ENCODE results near the gene SRBD1.

Gene SRBD1

DNA sequence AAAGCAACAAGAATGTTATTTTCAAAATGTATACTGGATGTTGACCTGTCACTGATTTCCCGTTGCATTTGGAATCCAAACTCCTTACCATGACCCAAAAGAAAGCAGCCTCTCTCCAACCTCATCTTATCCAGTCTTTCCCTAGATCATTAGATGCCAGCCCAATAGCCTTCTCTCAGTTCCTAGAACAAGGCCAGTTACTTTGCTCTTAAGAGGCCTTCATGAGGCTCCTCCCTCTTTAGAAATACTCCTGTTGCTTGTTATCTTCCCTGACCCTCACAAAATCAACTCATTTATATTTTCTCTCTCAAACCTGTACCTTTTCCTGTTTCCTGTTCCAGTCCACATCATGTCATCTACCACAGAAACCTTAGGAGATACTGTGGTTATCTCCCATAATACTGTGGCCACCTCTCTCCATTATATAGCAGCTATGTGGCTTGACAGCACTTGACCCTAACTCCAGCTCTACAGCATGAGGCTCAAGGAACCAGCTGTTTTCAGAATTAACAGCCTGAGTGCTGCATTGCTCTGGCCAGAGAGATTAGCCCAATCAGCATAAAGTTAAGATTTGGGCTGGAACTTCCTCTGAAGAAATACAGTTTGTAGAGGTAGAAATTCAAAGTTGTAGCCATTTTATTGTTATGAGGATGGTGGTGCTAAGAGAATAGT lies 22.8 kb downstream of the SRBD1 start:
- in situ Hi-C loops (cut with HindIII; ENCODE audit: low sequenced_read_pairs), result no loop called here
- no peak overlapping the region for H3K4me3 ChIP-seq (ENCODE audit: low read depth, low read length)
- no peak for DNase-seq (ENCODE audit: low read depth, low spot score)
- TF ChIP-seq, protein P1, sequence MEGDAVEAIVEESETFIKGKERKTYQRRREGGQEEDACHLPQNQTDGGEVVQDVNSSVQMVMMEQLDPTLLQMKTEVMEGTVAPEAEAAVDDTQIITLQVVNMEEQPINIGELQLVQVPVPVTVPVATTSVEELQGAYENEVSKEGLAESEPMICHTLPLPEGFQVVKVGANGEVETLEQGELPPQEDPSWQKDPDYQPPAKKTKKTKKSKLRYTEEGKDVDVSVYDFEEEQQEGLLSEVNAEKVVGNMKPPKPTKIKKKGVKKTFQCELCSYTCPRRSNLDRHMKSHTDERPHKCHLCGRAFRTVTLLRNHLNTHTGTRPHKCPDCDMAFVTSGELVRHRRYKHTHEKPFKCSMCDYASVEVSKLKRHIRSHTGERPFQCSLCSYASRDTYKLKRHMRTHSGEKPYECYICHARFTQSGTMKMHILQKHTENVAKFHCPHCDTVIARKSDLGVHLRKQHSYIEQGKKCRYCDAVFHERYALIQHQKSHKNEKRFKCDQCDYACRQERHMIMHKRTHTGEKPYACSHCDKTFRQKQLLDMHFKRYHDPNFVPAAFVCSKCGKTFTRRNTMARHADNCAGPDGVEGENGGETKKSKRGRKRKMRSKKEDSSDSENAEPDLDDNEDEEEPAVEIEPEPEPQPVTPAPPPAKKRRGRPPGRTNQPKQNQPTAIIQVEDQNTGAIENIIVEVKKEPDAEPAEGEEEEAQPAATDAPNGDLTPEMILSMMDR (IDR thresholded peaks at IDR 0.05; ENCODE audit: low read depth, low read length), result no peak

DNA sequence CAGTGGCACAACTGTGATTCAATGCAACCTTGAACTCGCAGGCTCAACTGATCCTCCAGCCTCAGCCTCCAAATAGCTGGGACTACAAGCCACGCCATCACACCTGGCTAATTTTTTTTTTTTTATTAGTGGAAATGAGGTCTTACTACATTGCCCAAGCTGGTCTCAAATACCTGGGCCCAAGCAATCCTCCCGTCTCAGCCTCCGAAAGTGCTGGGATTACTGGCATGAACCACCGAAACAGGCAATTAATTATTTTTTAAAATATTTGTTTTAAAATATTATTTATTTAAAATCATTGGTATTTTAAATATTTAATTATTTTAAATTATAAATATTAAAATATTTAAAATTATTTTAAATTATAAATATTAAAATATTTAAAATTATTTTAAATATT lies 24.5 kb downstream of the SRBD1 start:
- in situ Hi-C loops (cut with HindIII; ENCODE audit: low sequenced_read_pairs), result no loop called here
- no peak overlapping the region for H3K4me3 ChIP-seq (ENCODE audit: low read depth, low read length)
- DNase-seq (ENCODE audit: low read depth, low spot score), result no peak
- TF ChIP-seq, protein P1 (IDR thresholded peaks at IDR 0.05; ENCODE audit: low read depth, low read length), result no peak

DNA sequence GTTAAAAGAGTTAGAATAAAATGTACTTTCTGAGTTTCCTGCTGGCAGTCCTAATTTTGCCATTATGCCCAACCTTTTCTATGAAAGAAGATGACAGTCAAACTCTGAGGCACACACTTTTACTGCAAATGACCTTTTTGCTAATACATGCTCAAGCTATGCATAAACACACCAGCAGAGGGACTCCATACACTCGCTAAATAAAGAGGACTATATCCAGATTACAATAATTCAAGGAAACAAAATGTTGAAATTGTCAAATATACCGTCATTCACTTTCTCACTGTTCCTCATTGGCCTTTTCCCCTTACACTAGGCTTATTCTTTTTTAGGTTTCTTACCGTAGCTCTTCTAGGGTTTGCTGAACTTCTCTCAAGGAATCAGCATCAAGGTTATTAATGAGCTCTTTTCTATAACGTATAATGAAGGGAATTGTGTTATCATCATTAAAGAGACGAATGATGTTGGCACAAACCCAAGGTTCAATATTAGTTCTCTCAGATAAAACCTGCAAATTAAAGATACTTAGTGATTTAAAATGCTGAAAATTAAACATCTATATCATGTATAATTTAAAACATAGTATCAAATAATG lies 25.7 kb downstream of the SRBD1 start:
- in situ Hi-C loops (cut with HindIII; ENCODE audit: low sequenced_read_pairs), result no loop called here

DNA sequence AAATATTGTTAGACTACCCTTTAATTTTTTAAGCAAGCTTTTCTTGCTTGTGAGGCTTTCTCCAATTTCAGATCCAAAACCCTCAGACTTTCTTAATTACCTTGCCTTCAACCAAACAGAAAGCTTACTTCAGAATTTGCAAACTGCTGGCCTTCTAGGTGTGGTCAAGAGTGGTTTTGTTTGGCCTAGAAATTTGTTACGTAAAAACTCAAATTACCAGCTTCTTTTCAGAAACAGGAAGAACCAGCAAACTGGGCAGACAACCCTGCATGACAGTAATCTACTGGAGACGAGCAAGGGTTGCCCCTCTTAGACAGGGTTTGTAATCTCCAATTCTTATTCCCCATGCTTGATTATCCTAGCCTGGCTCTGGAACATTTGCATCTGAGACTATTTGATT lies 27.1 kb downstream of the SRBD1 start:
- in situ Hi-C loops (cut with HindIII; ENCODE audit: low sequenced_read_pairs), result no loop called here
- no peak for DNase-seq (ENCODE audit: low read depth, low spot score)
- H3K4me3 ChIP-seq (ENCODE audit: low read depth, low read length), result no peak overlapping the region
- TF ChIP-seq, protein P1 (IDR thresholded peaks at IDR 0.05; ENCODE audit: low read depth, low read length), result no peak

More for the DNA sequence above, 25.7 kb downstream of the SRBD1 start:
- TF ChIP-seq, protein P1 (IDR thresholded peaks at IDR 0.05; ENCODE audit: low read depth, low read length), result peak; percentile 84
- peak; percentile 60 for DNase-seq (ENCODE audit: low read depth, low spot score)
- no peak overlapping the region for H3K4me3 ChIP-seq (ENCODE audit: low read depth, low read length)

DNA sequence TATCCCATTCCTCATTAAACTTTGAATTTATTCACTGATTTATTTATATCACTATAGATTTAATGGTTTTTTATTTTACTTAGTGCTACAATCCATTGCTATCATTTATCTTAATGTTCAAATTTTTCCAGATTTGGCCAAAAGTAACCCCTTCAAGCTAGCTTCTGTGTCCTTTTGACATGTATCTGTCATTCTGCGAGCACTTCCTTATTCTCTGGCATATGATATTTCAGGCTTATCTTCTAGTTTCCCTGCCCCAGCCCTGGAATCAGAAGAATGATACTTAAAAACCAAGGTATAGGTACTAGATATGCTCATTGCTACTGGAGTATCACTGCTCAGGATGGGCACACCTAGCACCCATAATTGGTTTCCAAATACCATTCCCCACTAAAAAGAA lies 28.5 kb downstream of the SRBD1 start:
- no peak overlapping the region for H3K4me3 ChIP-seq (ENCODE audit: low read depth, low read length)
- TF ChIP-seq, protein P1 (IDR thresholded peaks at IDR 0.05; ENCODE audit: low read depth, low read length), result no peak
- DNase-seq (ENCODE audit: low read depth, low spot score), result no peak
- in situ Hi-C loops (cut with HindIII; ENCODE audit: low sequenced_read_pairs), result no loop called here

DNA sequence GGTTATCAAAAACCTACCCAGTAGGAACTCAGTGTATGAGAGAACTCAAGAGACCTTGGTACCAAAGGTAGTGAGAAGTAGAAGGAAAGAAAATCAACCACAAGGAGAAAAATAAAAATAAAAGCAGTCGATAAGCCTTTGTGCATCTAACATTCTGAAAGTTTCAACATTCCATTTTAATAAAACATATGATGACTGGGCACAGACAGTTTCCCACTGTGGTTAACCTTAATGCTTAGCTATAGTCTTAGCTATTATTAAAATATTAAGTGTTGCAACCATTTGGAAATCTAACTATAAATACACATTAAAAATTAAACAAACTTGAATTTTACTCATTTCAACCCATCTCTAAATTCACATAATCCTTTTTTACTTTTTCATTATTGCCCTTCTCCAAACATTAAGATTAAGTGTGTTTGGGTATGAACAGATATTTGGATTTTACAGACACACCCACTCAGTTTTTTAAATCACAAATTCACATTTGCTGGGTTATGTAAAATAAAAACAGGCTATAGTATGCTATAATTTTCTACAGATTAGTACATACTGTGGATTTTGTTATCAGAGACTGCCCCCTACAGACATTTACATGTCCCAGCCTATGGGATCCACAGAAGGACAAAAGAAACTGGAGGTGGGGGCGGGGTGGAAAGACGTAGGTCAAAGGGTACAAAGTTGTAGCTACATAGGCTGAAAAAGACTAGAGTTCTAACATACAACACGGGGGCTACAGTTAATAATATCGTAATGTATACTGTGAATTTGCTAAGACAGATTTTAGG lies 32.8 kb downstream of the SRBD1 start:
- no peak overlapping the region for H3K4me3 ChIP-seq (ENCODE audit: low read depth, low read length)
- TF ChIP-seq, protein P1 (IDR thresholded peaks at IDR 0.05; ENCODE audit: low read depth, low read length), result peak; percentile 49
- DNase-seq (ENCODE audit: low read depth, low spot score), result peak; percentile 46
- in situ Hi-C loops (cut with HindIII; ENCODE audit: low sequenced_read_pairs), result no loop called here
